ENCODE results near the gene APOL5. TPM values are rescaled to one million over a fixed set of nuclear protein-coding genes. Genes with fewer than 3 reads are reported as not detected.

The APOL5 gene
- total and polyA plus RNA-seq, 9 of the 15 experiments (the other 6 are each of a cell fraction or from before 2014, with no cell fraction given) = not detected

GRCh38 chr22:35681454-35682052, 36.1 kb upstream of the APOL5 start:
- no peak for FAIRE-seq
- no peak for TF ChIP-seq ZBTB1 (CRISPR knock-in tag; IDR thresholded peaks at IDR 0.05; ENCODE audit: borderline replicate concordance, low read depth)
- DNase-seq (ENCODE audit: extremely low read depth in 1 of 4, low spot score in 3 of 4) = no peak
- Histone ChIP-seq H3K4me1 (replicated peaks in 1 of 2; ENCODE audit: control insufficient read depth in 2 of 2, insufficient read depth in 2 of 2, low read length in 2 of 2) (no peaks in the 10 kb centered on the region), H3K4me3 (no peak overlapping the region), H3K79me2 (ENCODE audit: control insufficient read depth, insufficient read depth, low read length) (no peaks in the 10 kb centered on the region), H3K27ac (ENCODE audit: extremely low read depth, low read depth, low read length) (no peak overlapping the region), H3K4me2 (ENCODE audit: insufficient read depth, low read length) (no peak overlapping the region), H3K27me3 (ENCODE audit: control insufficient read depth in 2 of 2, insufficient read depth in 2 of 2, low read length in 2 of 2) (no peaks in the 10 kb centered on the region; a peak in 1 of 5 replicates), H4K20me1 (replicated peaks; ENCODE audit: control insufficient read depth, insufficient read depth, low read length) (no peaks in the 10 kb centered on the region), H3K9ac (ENCODE audit: insufficient read depth in 1 of 2, low read depth in 2 of 2, low read length in 2 of 2) (no peak overlapping the region), H3K9me1 (ENCODE audit: control insufficient read depth, insufficient read depth, low read length) (no peaks in the 10 kb centered on the region), H3K36me3 (ENCODE audit: control insufficient read depth, insufficient read depth, low read length) (no peaks in the 10 kb centered on the region), H3K9me3 (replicated peaks; ENCODE audit: control insufficient read depth, insufficient read depth, low read depth, low read length) (no peaks in the 10 kb centered on the region), H2AFZ (ENCODE audit: low read depth, low read length) (no peak overlapping the region)
- in situ Hi-C loops (cut with MboI) (no loop called here), intact Hi-C loops (cut with micrococcal nuclease) (no loop called here)
- CTCF ChIA-PET (ENCODE audit: low intra/inter-chr PET ratio) = no interaction called here
- WGBS (ENCODE audit: insufficient coverage, low coverage, missing lambda C conversion rate) = 0% methylated on average over 4 of the region's 4 CpGs
- no peak for ATAC-seq
- BruUV-seq (replicated peaks) = no TSS peak
- POLR2A ChIA-PET = interaction anchor here (1.4 kb wide), 1 partner anchor 15 kb away, joined by 3 read pairs; no protein-coding TSS in a partner anchor

GRCh38 chr22:35683560-35683959, 34.1 kb upstream of the APOL5 start:
- in situ Hi-C loops (cut with MboI) = no loop called here
- no peaks in the 10 kb centered on the region for H3K9me3 ChIP-seq (replicated peaks; ENCODE audit: control insufficient read depth, insufficient read depth, low read depth, low read length)
- TF ChIP-seq ZNF512 (tag; IDR thresholded peaks at IDR 0.05) (peak; percentile 90), BRD9 (IDR thresholded peaks at IDR 0.05; ENCODE audit: low read depth, partially characterized antibody) (no peak)
- intact Hi-C loops (cut with micrococcal nuclease) = no loop called here
- ATAC-seq (no peak), FAIRE-seq (no peak), DNase-seq (ENCODE audit: extremely low read depth in 1 of 4, low spot score in 3 of 4) (no peak)
- no peak overlapping the region for H3K4me3 ChIP-seq
- ChIA-PET CTCF (ENCODE audit: low intra/inter-chr PET ratio) (no interaction called here), POLR2A (no interaction called here)
- no peak overlapping the region for H3K4me2 ChIP-seq (ENCODE audit: insufficient read depth, low read length)
- no peaks in the 10 kb centered on the region; a peak in 1 of 5 replicates for H3K27me3 ChIP-seq (ENCODE audit: control insufficient read depth in 2 of 2, insufficient read depth in 2 of 2, low read length in 2 of 2)
- H2AFZ ChIP-seq (ENCODE audit: low read depth, low read length) = no peak overlapping the region
- WGBS (ENCODE audit: insufficient coverage, low coverage, missing lambda C conversion rate) = no CpG with 5 or more reads among the region's 1 CpG
- H3K36me3 ChIP-seq (ENCODE audit: control insufficient read depth, insufficient read depth, low read length) = no peaks in the 10 kb centered on the region
- BruUV-seq (replicated peaks) = no TSS peak
- no peaks in the 10 kb centered on the region for H3K9me1 ChIP-seq (ENCODE audit: control insufficient read depth, insufficient read depth, low read length)
- no peaks in the 10 kb centered on the region for H4K20me1 ChIP-seq (replicated peaks; ENCODE audit: control insufficient read depth, insufficient read depth, low read length)
- H3K9ac ChIP-seq (ENCODE audit: insufficient read depth in 1 of 2, low read depth in 2 of 2, low read length in 2 of 2) = no peak overlapping the region
- H3K79me2 ChIP-seq (ENCODE audit: control insufficient read depth, insufficient read depth, low read length) = no peaks in the 10 kb centered on the region
- H3K27ac ChIP-seq (ENCODE audit: extremely low read depth, low read depth, low read length) = no peak overlapping the region
- no peaks in the 10 kb centered on the region for H3K4me1 ChIP-seq (replicated peaks in 1 of 2; ENCODE audit: control insufficient read depth in 2 of 2, insufficient read depth in 2 of 2, low read length in 2 of 2)
